ENCODE results near the gene JDP2. TPM values are rescaled to one million over a fixed set of nuclear protein-coding genes. Genes with fewer than 3 reads are reported as not detected.
A peak's percentile ranks its signal among the peaks of the same experiment; 100 is the strongest.

Gene JDP2
- total RNA-seq, 2 experiments from 2014 or later = 1.3 to 1.4 TPM

DNA sequence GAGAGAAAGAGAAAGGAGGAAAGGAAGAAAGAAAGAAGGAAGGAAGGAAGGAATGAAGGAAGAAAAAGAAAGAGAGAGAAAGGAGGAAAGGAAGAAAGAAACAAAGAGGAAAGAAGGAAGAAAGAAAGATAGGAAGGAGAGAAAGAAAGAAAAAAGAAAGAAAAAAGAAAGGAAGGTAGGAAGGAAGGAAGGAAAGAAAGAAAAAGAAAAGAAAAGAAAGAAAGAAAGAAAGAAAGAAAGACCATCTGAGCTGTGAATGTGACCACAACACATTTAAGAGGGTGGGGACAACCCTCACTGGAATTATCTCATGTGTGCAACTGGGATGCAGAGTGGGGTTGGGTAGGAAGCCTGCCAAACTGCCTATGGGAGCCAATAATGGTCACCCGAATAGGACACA lies 58.5 kb downstream of the JDP2 start:
- ATAC-seq (no peak), DNase-seq (no peak)
- Mint-ChIP-seq H3K9me3 (no peaks in the 10 kb centered on the region), H3K27ac (no peak overlapping the region), H3K36me3 (ENCODE audit: low read depth) (no peaks in the 10 kb centered on the region), H3K4me1 (ENCODE audit: low read depth) (peaks cover 20% of the 10 kb centered on the region), H3K4me3 (no peak overlapping the region), H3K27me3 (no peaks in the 10 kb centered on the region)
- intact Hi-C loops (cut with micrococcal nuclease) = no loop called here
- TF ChIP-seq, protein P1, sequence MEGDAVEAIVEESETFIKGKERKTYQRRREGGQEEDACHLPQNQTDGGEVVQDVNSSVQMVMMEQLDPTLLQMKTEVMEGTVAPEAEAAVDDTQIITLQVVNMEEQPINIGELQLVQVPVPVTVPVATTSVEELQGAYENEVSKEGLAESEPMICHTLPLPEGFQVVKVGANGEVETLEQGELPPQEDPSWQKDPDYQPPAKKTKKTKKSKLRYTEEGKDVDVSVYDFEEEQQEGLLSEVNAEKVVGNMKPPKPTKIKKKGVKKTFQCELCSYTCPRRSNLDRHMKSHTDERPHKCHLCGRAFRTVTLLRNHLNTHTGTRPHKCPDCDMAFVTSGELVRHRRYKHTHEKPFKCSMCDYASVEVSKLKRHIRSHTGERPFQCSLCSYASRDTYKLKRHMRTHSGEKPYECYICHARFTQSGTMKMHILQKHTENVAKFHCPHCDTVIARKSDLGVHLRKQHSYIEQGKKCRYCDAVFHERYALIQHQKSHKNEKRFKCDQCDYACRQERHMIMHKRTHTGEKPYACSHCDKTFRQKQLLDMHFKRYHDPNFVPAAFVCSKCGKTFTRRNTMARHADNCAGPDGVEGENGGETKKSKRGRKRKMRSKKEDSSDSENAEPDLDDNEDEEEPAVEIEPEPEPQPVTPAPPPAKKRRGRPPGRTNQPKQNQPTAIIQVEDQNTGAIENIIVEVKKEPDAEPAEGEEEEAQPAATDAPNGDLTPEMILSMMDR (IDR thresholded peaks at IDR 0.05) = no peak
- ChIA-PET CTCF (interaction anchor here (1.1 to 3.7 kb wide), 8 partner anchors 11 to 184 kb away, joined by 3 to 30 read pairs (median 4); partner anchors contain the start of gene BATF), POLR2A (interaction anchor here (0.9 to 1.3 kb wide), 2 partner anchors 11 to 40 kb away, joined by 3 to 5 read pairs; no protein-coding TSS in a partner anchor)

DNA sequence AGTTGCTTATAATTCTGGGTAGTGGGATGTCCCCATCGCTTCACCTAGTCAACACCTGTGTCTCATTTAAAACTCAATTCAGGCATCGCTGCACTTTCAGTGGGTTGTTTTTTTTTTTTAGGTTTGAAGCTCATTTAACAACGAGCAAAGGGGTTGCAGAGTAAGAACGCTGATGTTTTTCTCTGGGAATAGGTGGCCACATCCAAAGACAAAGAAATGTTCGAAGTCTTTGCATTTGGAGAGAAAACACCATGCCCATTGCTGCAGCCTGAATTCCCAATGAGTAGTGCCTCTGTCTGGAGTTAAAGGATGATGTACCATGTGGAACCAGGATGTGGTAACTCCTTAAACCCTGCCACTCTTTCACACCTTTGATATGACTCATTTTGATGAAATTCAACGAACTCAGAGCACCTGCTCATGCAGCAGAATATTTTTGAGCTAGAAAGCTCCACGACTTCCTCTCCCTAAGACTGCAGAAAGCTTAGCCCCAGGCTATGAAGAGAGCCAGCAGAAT lies 59.4 kb downstream of the JDP2 start:
- intact Hi-C loops (cut with micrococcal nuclease) = no loop called here
- no peaks in the 10 kb centered on the region for H3K27me3 Mint-ChIP-seq
- no peak overlapping the region for H3K4me3 Mint-ChIP-seq
- TF ChIP-seq, protein P1 (IDR thresholded peaks at IDR 0.05) = no peak
- no peak overlapping the region for H3K27ac Mint-ChIP-seq
- ATAC-seq = peak; percentile 86
- H3K9me3 Mint-ChIP-seq = no peaks in the 10 kb centered on the region
- peaks cover 20% of the 10 kb centered on the region for H3K4me1 Mint-ChIP-seq (ENCODE audit: low read depth)
- DNase-seq = peak; percentile 32
- ChIA-PET POLR2A (interaction anchor here (0.6 to 1.5 kb wide), 4 partner anchors 10 to 688 kb away, joined by 3 to 5 read pairs (median 4); no protein-coding TSS in a partner anchor), CTCF (interaction anchor here (1.0 to 3.7 kb wide), 15 partner anchors 10 to 423 kb away, joined by 3 to 30 read pairs (median 4); partner anchors contain the start of genes ACYP1 and BATF)
- H3K36me3 Mint-ChIP-seq (ENCODE audit: low read depth) = no peaks in the 10 kb centered on the region

DNA sequence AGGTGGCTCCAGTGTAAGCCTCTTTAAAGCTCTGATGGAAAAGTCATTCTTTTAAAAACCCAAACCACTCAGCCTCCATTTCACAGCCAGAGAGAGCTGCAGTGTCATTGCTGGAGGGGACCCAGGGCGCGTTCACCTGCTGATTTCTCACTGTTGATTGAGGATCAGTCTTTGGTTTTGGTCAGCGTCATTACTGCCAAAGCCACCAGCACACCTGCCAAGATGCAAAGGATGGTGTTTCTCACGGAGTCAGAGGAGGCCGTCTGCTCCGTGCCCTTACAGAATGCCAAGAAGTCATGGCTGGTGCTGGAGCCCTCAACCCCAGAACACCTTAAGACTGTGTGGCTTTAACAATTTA lies 61.6 kb downstream of the JDP2 start:
- DNase-seq (no peak), ATAC-seq (no peak)
- Mint-ChIP-seq H3K9me3 (no peaks in the 10 kb centered on the region), H3K27ac (no peak overlapping the region), H3K36me3 (ENCODE audit: low read depth) (no peaks in the 10 kb centered on the region), H3K4me1 (ENCODE audit: low read depth) (peaks cover 37% of the 10 kb centered on the region), H3K27me3 (no peaks in the 10 kb centered on the region), H3K4me3 (no peak overlapping the region)
- POLR2A ChIA-PET = interaction anchor here (0.5 to 2.3 kb wide), 6 partner anchors 34 to 188 kb away, joined by 3 to 7 read pairs (median 4); no protein-coding TSS in a partner anchor
- TF ChIP-seq, protein P1 (IDR thresholded peaks at IDR 0.05) = no peak
- CTCF ChIA-PET = interaction anchor here (0.7 to 3.7 kb wide), 50 partner anchors 8 to 357 kb away, joined by 3 to 30 read pairs (median 4); partner anchors contain the start of genes BATF, FLVCR2 and JDP2
- intact Hi-C loops (cut with micrococcal nuclease) = no loop called here

DNA sequence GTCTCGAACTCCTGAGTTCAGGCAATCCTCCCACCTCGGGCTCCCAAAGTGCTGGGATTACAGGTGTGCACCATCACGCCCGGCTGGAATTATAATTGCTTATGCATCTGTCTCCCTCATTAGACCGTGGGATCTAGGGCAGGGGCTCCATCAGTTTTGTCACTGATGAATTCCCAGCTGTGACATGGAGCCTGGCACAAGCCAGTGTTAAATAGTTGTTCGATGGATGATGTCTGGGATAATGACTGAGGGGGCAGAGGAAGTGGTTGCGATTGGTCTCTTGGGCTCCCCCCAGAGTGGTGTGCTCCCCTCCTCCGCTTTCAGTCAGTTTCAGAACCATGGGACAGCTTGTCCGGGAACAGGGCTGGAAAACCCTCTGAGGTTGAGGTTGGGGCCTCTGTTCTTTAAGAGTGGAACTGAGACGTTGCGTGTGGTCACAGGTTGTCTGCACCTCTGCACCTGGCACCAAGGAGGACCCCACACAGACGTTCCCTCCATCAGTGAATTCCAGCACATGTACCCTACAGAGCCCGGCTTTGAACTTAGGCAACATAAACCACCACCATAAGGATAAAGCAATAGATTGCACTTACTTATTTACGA lies 63.7 kb downstream of the JDP2 start:
- no peak for ATAC-seq
- ChIA-PET CTCF (interaction anchor here (0.8 to 3.9 kb wide), 6 partner anchors 29 to 188 kb away, joined by 3 to 16 read pairs (median 6); no protein-coding TSS in a partner anchor), POLR2A (no interaction called here)
- Mint-ChIP-seq H3K9me3 (peaks cover 3% of the 10 kb centered on the region), H3K27me3 (no peaks in the 10 kb centered on the region), H3K27ac (no peak overlapping the region), H3K36me3 (ENCODE audit: low read depth) (no peaks in the 10 kb centered on the region), H3K4me3 (no peak overlapping the region), H3K4me1 (ENCODE audit: low read depth) (peaks cover 53% of the 10 kb centered on the region)
- TF ChIP-seq, protein P1 (IDR thresholded peaks at IDR 0.05) = no peak
- intact Hi-C loops (cut with micrococcal nuclease) = loop anchor here (5.0 to 10.0 kb wide), 2 partner anchors 71 to 163 kb away; no protein-coding TSS in a partner anchor
- no peak for DNase-seq
